Myocyte (in vitro differentiated cells): ENCODE results near the gene CTLA4. TPM values are rescaled to one million over a fixed set of nuclear protein-coding genes. Genes with fewer than 3 reads are reported as not detected.

ENCODE experiments used
- total RNA-seq: library from RNA; depleted of rRNA; stranded (reverse); fragments of >200 nt; gene quantifications from 2 replicates; pipeline ENCODE4 v1.2.3, GENCODE V29; 2014

CTLA4 gene
- total RNA-seq, 1 donor from 2014 or later, result not detected

Other genes with a start within 250 kb of the CTLA4 start
- 0.45 and 0.57 TPM in 2 replicates for gene CD28, start 161.1 kb upstream of the CTLA4 start, total RNA-seq
- not detected in 2 replicates for gene ICOS, start 69.0 kb downstream of the CTLA4 start, total RNA-seq